Heart right ventricle (tissue), 16 donors: ENCODE measurements around the gene SDC1. TPM values are rescaled to one million over a fixed set of nuclear protein-coding genes. Genes with fewer than 3 reads are reported as not detected.
"Not testable (repeated sequence)": the region's sequence is repeated elsewhere in the genome, so short reads cannot be mapped to it uniquely, and the experiment has no call there.

Experiments
- ATAC-seq, 8 donors: fragments of 200-7000 bp; cut with Tn5 transposase; one replicate each; pipeline ENCODE4 v1.9.1; 2020; ENCODE audit warnings: mild to moderate bottlenecking in 8 of 8, moderate library complexity in 8 of 8, moderate number of reproducible peaks in 1 of 8
- DNase-seq, 2 donors: peaks; one replicate each; pipeline ENCODE4 v3.0.0-alpha.2; 2020
- H3K27ac ChIP-seq, 10 donors: fragments of 200-600 bp; sonication (generic) in 2 of 10; one replicate each; pipeline versions ENCODE4 v1.5.0 to v1.8.0; 2020 to 2022; ENCODE audit warnings: mild to moderate bottlenecking in 3 of 10
- H3K27me3 ChIP-seq, 7 donors: fragments of 200-600 bp; one replicate each; pipeline ENCODE4 v1.8.0; 2021 to 2022; ENCODE audit warnings: mild to moderate bottlenecking in 2 of 7
- H3K36me3 ChIP-seq, 9 donors: fragments of 200-600 bp; sonication (generic) in 1 of 9; one replicate each; pipeline versions ENCODE4 v1.5.0 to v1.8.0; 2020 to 2022; ENCODE audit warnings: mild to moderate bottlenecking in 2 of 9
- H3K4me1 ChIP-seq, 9 donors: fragments of 200-600 bp; sonication (generic) in 1 of 9; one replicate each; pipeline versions ENCODE4 v1.5.0 to v1.8.0; 2020 to 2022; ENCODE audit warnings: mild to moderate bottlenecking in 4 of 9
- H3K4me3 ChIP-seq, 10 donors: fragments of 200-600 bp; sonication (generic) in 2 of 10; one replicate each; pipeline versions ENCODE4 v1.5.0 to v1.8.0; 2020 to 2022; ENCODE audit warnings: mild to moderate bottlenecking in 7 of 10, moderate library complexity in 2 of 10
- H3K9me3 ChIP-seq, 11 donors: fragments of 200-600 bp in 10 of 11; sonication (generic) in 2 of 11; one replicate each; pipeline versions ENCODE4 v1.5.0 to v1.8.0; 2013 to 2022; ENCODE audit warnings: mild to moderate bottlenecking in 2 of 11, control low read depth in 1 of 11, moderate library complexity in 1 of 11
- WGBS, 2 donors: extraction: QIAGEN DNeasy Blood & Tissue Kit; methylation state at CpG; one replicate each; pipeline ENCODE4 v1.1.7; 2013; ENCODE audit warnings: inconsistent platforms in 1 of 2; 5-methylcytosine and 5-hydroxymethylcytosine counted together
- intact Hi-C, 10 donors: fragments of 100-400 bp; cut with DNase I; formaldehyde crosslinking; loops; one replicate each; pipeline versions ENCODE4 v1.11.1 to v1.14.2; 2022
- polyA plus RNA-seq, 2 donors: library from polyadenylated mRNA; stranded (reverse); fragments of 200-250 nt; gene quantifications; one replicate each; pipeline ENCODE4 v1.2.3, GENCODE V29; 2013
- total RNA-seq, 10 donors: library from RNA; stranded (reverse); fragmentation: NEBNext Ultra II Directional in 3 of 10; extraction: Animal tissue kit (Norgen Biotek cat#: 25700) in 3 of 10; gene quantifications; one replicate each; pipeline versions ENCODE4 v1.2.1 to v1.2.4, GENCODE V29; 2021 to 2023
- TF ChIP-seq, protein P1 (sequence below), 9 donors: fragments of 200-600 bp; sonication (generic) in 2 of 9; IDR thresholded peaks; one replicate each; pipeline versions ENCODE4 v1.5.0 to v1.8.0; 2021 to 2022; ENCODE audit warnings: antibody characterized with exemption in 9 of 9, mild to moderate bottlenecking in 5 of 9, moderate library complexity in 1 of 9
- donor health status: Arrhythmogenic right ventricular cardiomyopathy.
- donor health status: ischemic (EF 13 %, LVEDD 7.1; RV severe dilation, severe dysfunction).
- donor health status: healthy with polysubstance abuse.
- donor health status: DM: no; HTN: yes; CAD: no.
- donor health status: DM: no; HTN: no; CAD: no.
- donor health status: ischemic (EF 25% LVEDD 6.9; RV normal size, moderate dysfunction).
- donor health status: ischemic (EF 25% LVEDD 5.7; RV mildly dilated, moderate dysfunction).
- donor health status: healthy.
- donor health status: DM: yes; HTN: yes; CAD: no.
- donor health status: Ischemic cardiomyopathy.
- donor health status: ischemic (EF 35%, LVEDD 5.7; RV mildly dilated, moderate dysfunction).
- donor health status: nonischemic (EF 11% LVEDD 7.7; RV severe dilation, severe dysfunction).
- donor health status: DM: yes; HTN: yes; CAD: no.
- donor health status: PGD.
- donor health status: ischemic (EF 29% LVEDD 5.4; RV normal size, mild dysfunction).
- donor health status: nonischemic (EF 23%, LVEDD 6.1; RV moderate dilation, normal function).

Gene SDC1
- total and polyA plus RNA-seq, 12 donors: 0.27 to 2.1 (median 0.33) TPM; not detected in 2

DNA sequence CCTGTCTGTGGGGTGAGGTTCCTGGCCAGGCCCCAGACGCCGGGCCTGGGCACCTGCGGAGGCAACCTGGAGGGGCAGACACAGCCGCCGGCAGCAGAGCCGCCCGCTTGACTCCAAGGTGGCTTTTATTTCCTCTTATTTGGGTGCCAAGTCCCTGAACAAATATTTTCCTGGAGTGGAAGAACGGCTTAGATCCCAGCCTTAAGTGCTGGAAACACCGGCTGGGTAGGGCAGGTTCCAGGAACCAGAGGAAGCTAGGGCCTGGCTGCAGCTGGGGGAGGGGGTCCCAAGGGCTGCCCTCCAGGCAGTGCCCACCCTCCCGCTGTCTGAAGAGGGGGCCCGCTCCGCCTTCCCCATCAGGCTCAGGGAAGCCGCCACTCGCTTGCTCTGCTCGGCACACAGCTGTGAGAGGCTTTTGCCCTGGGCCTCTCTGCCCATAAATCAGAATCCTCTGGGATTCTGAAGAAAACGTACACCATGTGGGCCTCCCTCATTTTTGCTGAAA lies 28.2 kb downstream of the SDC1 start:
- TF ChIP-seq, protein P1, sequence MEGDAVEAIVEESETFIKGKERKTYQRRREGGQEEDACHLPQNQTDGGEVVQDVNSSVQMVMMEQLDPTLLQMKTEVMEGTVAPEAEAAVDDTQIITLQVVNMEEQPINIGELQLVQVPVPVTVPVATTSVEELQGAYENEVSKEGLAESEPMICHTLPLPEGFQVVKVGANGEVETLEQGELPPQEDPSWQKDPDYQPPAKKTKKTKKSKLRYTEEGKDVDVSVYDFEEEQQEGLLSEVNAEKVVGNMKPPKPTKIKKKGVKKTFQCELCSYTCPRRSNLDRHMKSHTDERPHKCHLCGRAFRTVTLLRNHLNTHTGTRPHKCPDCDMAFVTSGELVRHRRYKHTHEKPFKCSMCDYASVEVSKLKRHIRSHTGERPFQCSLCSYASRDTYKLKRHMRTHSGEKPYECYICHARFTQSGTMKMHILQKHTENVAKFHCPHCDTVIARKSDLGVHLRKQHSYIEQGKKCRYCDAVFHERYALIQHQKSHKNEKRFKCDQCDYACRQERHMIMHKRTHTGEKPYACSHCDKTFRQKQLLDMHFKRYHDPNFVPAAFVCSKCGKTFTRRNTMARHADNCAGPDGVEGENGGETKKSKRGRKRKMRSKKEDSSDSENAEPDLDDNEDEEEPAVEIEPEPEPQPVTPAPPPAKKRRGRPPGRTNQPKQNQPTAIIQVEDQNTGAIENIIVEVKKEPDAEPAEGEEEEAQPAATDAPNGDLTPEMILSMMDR (IDR thresholded peaks at IDR 0.05): no peak
- H3K36me3 ChIP-seq: no peaks in the 10 kb centered on the region
- H3K4me3 ChIP-seq: no peak overlapping the region
- 81 to 84% methylated on average over 16 of the region's 16 CpGs for WGBS, 2 donors
- ATAC-seq: no peak
- DNase-seq: no peak
- H3K27me3 ChIP-seq: no peaks in the 10 kb centered on the region
- H3K9me3 ChIP-seq: no peaks in the 10 kb centered on the region
- intact Hi-C loops: no loop called here
- no peak overlapping the region for H3K27ac ChIP-seq
- H3K4me1 ChIP-seq: no peaks in the 10 kb centered on the region

DNA sequence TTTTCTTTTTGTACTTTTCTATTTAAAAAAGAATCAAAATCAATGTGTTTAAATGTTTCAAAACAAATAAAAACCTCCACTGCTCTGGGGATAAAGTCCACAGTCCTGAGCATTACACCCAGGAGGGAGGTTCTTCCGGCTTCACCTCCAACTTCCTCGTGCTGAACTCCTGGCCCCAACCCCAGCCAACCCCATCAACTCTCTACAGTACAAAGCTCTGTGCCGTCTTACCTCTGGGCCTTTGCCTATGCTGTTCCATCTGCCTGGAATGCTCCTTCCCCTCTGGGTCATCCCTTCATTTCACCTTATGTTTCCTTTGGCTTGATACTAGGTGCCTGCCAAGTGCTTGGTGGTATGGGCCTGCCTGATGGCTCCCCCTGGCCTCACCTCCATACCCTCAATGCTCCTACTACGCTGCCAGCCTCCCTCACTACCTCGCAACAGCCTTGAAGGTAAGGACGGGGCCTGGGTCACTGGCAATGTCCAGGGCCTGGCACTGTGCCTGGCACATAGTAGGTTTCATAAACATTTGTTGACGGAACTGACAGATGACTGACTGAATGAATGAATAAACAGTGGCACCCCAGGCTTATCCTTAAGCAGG lies 28.8 kb downstream of the SDC1 start:
- TF ChIP-seq, protein P1 (IDR thresholded peaks at IDR 0.05): no peak
- intact Hi-C loops: no loop called here
- DNase-seq: no peak
- H3K27me3 ChIP-seq: no peaks in the 10 kb centered on the region
- H3K27ac ChIP-seq: no peak overlapping the region
- no peaks in the 10 kb centered on the region for H3K36me3 ChIP-seq
- no peak for ATAC-seq
- no peak overlapping the region for H3K4me3 ChIP-seq
- 91% methylated on average over 7 of the region's 7 CpGs for WGBS, 2 donors
- H3K9me3 ChIP-seq: no peaks in the 10 kb centered on the region
- H3K4me1 ChIP-seq: no peaks in the 10 kb centered on the region

DNA sequence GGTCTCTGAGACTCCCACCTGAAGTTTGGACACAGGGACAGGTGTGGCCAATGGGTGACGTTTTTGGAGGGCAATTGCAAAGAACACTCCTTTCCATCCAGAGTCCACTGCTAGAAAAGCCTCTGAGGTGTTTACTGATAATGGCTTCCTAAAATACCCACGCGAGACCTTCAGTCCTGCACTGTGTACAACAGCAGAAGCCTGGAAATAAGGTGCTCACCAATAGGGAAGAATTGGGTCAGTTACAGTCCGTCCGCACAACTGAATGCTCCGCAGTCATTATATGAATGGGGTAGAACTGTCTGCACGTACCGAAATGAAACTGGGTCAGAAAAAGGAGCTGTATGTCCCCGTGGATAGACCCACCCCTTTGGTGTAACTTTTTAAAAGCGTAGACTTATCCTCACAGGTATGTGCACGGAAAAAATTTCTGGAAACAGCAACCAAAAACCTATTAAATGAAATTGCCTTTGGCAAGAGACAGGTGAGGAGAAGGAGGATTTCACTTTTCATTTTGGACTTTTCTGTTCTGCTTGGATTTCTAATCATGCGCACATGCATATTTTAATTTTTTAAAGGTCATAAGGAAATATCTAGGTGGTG lies 29.4 kb downstream of the SDC1 start:
- DNase-seq (no peak), ATAC-seq (no peak)
- no peaks in the 10 kb centered on the region for H3K4me1 ChIP-seq
- H3K27ac ChIP-seq: no peak overlapping the region
- no peaks in the 10 kb centered on the region for H3K27me3 ChIP-seq
- H3K9me3 ChIP-seq: no peaks in the 10 kb centered on the region
- 85% methylated on average over 12 of the region's 12 CpGs for WGBS, 2 donors
- intact Hi-C loops: no loop called here
- H3K4me3 ChIP-seq: no peak overlapping the region
- TF ChIP-seq, protein P1 (IDR thresholded peaks at IDR 0.05): no peak
- no peaks in the 10 kb centered on the region for H3K36me3 ChIP-seq

DNA sequence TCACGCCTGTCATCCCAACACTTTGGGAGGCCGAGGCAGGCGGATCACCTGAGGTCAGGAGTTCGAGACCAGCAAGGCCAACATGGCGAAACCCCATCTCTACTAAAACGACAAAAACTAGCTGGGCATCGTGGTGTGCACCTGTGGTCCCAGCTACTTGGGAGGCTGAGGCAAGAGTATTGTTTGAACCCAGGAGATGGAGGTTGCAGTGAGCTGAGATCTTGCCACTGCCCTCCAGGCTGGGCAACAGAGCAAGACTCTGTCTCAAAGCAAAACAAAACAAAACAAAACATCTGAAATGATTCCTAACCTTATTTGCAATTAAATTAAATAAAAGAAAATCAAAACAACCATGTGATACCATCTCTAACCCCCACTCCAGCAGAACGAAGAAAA lies 29.9 kb downstream of the SDC1 start:
- H3K36me3 ChIP-seq, H3K4me3 ChIP-seq, H3K27me3 ChIP-seq, ATAC-seq, H3K4me1 ChIP-seq, intact Hi-C loops, H3K9me3 ChIP-seq, DNase-seq, H3K27ac ChIP-seq: not testable (repeated sequence)
- 89% methylated on average over 8 of the region's 8 CpGs for WGBS, 2 donors
